GM15510 (cell line): ENCODE measurements around the gene NAV2.

Experiments
- POLR2A ChIP-seq: IDR thresholded peaks from 3 replicates; pipeline ENCODE4 v1.6.1; 2011; ENCODE audit warnings: borderline replicate concordance; ENCODE audit not compliant: insufficient read length; ENCODE audit errors: extremely low read depth

The NAV2 gene

GRCh38 chr11:20035701-20036601, 323.3 kb downstream of the NAV2 start:
- TF ChIP-seq POLR2A = no peak

- TF ChIP-seq POLR2A = no peak
Observed at GRCh38 chr11:20036626-20037335, 324.1 kb downstream of the NAV2 start.

DNA sequence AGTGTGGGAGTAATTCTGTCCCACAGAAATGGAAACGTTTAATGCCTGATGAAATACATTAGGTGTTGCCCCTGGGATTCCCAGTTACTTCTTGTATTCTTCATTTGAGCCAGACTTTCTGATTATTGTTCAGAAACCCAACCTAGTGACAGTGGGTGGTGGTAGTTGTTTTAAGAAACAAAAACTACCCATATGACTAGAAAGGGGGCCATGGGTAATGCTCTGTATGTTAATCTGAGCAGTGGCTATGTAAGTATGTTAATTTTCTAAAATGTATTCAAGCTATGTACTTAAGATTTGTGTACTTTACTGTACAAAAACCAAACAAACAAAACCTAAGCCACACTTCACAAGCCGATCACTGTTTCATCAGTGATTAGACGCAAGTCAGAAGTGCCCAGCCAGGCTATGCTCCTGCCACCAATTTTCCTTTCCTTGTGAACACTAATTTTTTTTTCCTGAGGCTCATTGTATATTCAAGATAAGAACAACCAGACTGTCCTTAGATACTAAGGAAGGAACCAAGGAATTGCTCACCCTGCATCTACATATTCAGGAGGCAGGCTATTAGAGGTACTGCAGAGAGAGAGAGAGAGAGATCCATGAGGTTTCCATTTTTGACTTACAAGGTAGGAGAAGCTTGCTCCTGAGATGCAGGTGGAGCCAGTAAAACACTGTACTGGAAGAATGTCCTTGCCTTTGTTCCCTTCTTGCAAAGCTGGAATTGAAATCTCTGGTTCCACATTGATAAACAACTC, 324.9 kb downstream of the NAV2 start:
- no peak for TF ChIP-seq POLR2A

- no peak for TF ChIP-seq POLR2A
Observed at GRCh38 chr11:20038412-20038811, 325.8 kb downstream of the NAV2 start.

DNA sequence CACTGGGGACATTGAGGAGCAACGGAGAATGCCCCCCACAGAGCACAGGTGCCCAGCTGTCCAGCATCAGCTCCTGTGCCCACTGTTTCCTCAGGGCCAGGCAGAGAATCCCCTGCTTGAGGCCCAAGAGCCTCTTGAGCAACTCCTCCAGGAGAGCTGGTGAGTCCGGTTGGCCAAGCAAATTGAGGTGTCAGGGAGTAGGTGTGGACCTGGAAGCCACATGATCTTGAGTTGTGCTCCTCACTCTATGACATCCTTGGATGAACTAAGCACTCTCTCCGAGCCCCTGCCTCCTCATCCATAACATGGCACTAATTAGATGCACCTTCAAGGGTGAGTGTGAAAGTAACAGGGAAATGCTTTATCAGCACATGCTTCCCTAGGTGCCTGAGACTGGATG, 326.3 kb downstream of the NAV2 start:
- TF ChIP-seq POLR2A = no peak

GRCh38 chr11:20041499-20041898, 328.9 kb downstream of the NAV2 start:
- no peak for TF ChIP-seq POLR2A

- TF ChIP-seq POLR2A = no peak
Observed at GRCh38 chr11:20042045-20042639, 329.5 kb downstream of the NAV2 start.

- no peak for TF ChIP-seq POLR2A
Observed at GRCh38 chr11:20042811-20043341, 330.2 kb downstream of the NAV2 start.

GRCh38 chr11:20043992-20044391, 331.4 kb downstream of the NAV2 start:
- TF ChIP-seq POLR2A = no peak

GRCh38 chr11:20045098-20045688, 332.6 kb downstream of the NAV2 start:
- TF ChIP-seq POLR2A = no peak

DNA sequence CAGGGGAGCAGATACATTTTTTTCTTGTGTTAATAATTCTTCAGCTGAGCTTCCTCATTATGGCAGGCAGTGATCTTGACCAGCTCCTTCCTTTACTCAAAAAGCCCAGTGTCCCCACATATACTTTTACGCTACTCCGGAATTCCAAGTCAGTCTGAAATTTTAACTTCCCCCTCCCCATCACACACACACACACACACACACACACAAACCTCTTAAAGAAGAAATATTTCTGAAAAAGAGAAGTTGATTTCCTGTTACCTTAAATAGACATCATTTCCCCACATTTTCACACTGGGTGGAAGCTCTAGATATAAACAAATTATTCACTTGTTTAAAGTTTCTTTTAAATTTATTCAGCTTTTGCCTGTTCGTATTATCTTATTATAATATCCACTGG, 333.8 kb downstream of the NAV2 start:
- TF ChIP-seq POLR2A = no peak

DNA sequence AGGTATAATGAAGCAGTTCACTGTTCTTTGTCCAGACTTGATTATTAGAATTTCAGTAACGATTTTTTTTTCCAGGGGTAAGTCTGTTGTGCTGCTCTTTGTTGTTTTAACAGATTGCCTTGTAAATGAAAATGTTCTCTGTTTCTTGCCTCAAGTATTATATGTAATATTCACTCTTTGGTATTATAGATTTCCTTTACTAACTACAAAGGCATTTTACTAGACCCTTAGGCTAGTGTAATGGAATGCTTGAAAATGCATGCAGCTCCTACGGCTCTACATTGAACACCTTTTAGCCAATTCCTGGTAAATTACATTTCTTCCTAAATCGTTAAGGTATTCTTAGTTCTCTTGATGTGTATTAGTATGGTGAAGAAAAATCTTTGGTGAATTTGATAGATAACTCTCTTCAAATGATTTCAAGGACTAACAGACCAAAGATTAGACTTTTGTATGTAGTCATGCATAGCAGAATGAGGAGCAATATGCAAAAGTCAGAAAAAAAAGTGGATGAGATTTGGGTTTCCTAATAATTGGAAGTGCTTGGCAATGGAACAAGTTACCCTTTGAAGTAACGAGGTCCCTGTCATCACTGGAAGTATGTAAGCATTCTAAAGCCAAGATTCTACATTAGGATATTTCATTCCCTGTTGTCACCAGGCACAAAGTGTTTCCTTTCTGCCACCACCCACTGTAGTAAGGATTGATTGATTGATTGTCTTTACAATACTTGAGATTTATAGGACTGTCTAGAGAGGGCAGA, 334.6 kb downstream of the NAV2 start:
- no peak for TF ChIP-seq POLR2A

GRCh38 chr11:20047769-20048154, 335.1 kb downstream of the NAV2 start:
- TF ChIP-seq POLR2A = no peak
